GM21515 (cell line): ENCODE results near the gene PRTN3.
"Not testable (repeated sequence)": the region's sequence is repeated elsewhere in the genome, so short reads cannot be mapped to it uniquely, and the experiment has no call there.

Source experiments
- ATAC-seq: cut with Tn5 transposase; IDR thresholded peaks from one replicate; pipeline ENCODE4 v1.9.1; 2021; ENCODE audit not compliant: unreplicated experiment

The PRTN3 gene

DNA sequence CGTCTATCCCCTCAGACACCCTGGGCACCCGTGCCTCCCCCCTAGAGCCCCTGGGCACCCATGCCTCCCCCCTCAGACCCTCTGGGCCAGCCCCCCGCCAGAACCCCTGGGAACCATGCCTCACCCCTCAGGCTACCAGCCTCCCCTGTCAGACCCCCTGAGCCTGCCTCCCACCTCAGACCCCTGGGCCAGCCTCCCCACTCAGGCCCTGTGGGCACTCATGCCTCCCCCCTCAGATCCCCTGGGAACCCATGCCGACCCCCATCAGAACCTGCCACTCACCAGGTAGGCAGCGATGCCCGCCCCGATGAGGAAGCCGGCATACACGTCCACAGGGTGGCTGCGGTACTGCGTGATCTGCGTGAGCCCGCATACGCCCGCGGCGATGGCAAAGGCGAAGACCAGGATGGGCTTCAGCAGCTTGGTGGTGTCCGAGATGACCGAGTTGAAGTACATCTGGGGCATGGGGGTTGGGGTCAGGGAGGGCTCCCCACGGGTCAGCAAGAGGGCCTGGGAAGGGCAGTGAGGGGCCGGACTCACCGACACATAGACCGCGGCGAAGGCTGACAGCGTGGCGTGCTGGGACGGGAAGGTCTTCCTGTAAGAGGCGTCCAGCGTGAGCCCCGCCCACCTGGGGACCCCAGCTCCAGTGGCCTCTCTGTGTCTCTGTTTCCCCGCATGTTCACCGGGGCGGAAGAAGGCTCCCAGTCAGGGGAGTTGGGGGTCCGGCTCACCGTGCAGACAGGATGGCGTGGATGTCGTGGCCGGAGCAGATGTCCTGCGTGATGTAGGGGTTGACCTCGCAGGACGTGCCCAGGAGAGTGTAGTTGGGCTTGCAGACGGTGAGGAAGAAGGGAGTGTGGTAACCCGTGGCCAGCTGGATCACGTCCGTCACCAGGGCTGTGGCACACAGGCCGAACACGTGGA, 26.4 kb upstream of the PRTN3 start:
- ATAC-seq: no peak

DNA sequence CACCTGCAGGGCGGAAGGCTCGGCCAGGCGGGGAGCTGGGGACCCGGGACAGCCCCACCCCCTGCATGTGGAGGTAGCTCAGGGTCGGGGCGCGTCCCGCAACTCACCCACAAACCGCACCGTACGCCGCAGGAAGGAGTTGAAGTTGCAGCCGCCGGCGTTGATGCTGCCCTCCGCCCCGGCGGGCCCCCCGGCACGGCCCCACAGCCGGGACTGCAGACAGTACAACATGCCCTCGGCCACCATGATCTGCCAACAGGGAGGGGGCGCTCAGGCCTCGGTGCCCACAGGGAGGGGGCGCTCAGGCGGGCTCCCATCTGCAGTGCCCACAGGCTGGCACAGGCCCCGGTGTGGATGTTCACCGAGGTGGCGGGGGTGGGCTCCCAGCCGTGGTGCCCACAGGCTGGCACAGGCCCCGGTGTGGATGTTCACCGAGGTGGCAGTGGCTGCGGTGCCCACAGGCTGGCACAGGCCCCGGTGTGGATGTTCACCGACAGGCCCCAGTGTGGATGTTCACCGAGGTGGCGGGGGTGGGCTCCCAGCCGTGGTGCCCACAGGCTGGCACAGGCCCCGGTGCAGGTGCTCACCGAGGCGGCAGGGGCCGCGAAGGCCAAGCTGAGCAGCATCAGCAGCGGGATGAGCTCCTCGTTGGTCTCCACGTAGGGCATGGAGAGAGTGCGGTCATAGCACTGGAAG, 25.6 kb upstream of the PRTN3 start:
- ATAC-seq: no peak

DNA sequence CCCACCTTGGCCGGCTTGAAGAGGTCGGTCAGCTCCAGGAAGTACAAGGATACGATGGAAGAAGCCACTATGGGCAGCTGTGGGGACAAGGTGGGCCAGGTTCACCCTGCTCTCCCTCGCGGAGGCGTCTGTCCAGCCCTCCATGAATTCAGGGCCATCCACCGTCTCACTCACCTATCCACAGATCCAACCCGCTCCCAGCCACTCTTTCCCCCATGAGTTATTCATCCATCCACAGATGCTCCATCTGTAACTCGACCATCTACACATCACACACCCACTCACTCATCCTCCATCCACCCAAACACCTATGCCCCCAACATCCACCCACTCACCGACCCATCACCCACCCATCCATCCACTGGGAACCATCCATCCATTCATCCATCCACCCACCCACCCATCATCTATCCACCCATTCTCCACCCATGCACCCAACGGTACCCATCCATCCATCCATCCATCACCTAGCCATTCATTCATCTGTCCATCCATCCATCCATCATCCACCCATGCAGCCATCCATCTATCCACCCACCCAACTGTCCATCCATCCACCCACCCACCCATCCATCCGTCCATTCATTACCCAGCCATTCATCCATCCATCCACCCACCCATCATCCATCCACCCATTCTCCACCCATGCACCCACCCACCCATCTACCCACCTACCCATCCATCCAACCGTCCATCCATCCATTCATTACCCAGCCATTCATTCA, 24.9 kb upstream of the PRTN3 start:
- no peak for ATAC-seq

DNA sequence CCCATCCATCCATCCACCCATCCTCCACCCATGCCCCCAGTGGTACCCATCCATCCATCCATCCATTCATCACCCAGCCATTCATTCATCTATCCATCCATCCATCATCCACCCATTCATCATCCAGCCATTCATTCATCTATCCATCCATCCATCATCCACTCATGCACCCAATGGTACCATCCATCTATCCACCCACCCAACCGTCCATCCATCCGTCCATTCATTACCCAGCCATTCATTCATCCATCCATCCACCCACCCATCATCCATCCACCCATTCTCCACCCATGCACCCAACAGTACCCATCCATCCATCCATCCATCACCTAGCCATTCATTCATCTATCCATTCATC, 24.3 kb upstream of the PRTN3 start:
- ATAC-seq: no peak

DNA sequence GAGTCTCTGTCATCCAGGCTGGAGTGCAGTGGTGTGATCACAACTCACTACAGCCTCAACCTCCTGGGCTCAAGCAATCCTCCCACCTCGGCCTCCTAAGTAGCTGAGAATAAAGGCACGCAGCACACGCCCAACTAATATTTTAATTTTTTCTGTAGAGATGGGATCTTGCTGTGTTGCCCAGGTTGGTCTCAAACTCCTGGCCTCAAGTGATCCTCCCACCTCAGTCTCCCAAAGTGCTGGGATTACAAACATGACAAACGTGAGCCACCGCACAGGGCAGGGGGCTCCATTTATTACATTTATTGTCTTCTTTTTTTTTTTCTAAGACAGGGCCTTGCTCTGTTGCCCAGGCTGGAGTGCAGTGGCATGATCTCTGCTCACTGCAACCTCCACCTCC, 20.6 kb upstream of the PRTN3 start:
- ATAC-seq: not testable (repeated sequence)

DNA sequence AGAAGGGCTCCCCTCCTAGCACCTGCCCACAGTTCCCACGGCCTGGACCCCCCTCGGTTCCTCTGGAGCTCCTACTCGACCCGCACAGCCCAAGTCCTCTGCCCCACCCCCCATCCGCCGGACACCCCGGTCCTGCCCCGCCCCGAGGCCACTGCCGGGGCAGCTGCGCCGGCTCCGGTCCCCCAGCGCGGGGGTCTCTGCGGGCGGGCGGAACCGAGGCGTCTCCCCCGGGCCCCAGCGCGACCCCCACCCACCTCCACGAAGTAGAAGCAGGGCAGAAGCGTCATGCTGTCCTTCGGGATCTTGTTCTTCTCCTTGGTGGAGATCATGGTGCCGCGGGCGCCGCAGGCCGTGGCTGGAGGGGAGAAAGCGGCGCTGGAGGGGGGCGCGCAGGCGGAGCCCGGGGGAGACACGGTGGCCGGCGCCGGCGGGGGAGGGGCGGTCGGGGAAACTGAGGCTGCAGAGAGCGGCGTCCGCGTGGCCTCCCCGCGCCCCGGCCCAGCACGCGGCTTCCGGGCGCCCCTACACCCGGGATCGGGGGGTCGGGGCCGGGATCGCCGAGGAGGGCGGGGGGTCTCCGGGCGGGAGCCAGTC, 19.5 kb upstream of the PRTN3 start:
- no peak for ATAC-seq

DNA sequence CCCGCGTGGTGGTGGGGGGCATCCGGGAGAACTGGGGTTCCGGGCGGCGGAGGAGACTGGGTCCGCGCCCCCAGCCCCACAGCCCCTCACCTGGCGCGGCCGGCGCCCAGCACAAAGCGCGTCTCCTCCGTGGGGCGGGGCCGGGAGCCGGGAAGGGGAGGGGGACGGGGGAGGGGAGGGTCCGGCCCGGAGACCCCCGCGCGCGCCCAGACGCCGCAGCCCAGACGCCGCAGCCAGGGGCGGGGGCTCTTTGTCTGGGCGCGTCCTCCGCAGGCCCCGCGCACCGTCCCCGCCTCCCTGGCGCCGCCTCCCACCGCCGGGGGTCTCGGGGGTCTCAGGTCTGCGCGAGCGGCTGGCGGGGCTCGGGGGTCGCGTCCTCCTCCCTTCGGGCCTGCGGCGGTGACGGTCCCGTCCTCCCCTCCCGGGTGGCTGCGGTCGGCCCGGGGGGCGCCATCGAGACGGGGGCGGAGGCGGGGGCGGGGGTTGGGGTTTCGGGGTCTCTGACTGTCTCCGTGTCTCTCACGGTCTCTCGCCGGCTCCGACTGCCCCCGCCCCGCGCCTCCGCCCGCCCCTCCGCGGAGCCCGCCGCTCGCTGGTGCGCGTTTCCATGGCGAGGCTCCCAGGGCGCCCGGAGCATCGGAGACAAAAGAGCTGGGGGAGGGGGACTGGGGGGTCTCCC, 18.8 kb upstream of the PRTN3 start, which contains the start of gene PLPPR3:
Gene PLPPR3, minus strand, starts transcription at position 131 of the 679 bp plus-strand sequence. CDS start 396 bp downstream, outside the sequence.
- ATAC-seq: no peak

DNA sequence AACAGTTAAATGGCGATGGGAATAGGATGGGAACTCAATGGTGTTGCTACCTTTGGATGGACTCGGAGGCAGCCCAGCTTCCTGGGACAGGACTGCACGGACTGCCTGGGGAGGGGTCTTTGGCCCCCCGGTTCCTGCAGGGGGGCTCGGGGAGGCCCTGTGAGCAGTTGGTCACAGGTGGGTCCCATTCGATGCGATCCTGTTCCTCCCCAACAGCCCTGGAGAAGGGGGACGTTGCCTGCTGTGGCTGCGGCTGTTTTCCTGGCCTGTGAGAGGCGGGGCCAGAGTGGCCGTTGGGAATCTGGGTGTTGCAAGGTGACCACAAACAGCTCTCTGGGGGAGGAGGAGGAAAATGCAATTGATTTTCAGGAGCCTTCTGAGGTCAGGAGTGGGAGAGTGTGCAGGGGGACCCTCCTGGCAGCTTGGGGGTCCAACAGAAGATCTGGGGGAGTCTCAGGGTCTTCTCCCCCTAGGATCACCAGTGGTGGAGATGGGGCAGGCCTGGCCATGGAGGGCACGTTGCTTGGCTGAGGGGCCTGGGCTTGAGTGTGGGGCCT, 17.2 kb upstream of the PRTN3 start:
- no peak for ATAC-seq

DNA sequence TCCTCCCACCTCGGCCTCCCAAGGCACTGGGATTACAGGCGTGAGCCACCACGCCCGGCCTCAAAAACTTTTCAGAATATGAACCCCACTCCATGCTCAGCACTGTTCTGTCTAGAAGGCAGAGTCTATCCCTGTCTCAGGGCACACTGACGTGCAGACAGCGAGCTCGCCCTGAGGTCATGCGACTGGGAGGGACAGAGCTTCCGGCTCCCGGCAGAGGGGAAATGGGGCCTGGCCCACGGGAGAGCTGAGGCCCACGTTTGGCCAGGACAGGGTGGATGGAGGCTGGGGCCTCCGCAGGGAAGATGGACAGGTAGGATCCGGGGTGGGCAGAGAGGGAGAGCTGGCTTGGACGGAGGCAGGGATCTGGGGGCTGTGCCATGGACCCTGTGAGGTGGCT, 15.9 kb upstream of the PRTN3 start:
- ATAC-seq: no peak

DNA sequence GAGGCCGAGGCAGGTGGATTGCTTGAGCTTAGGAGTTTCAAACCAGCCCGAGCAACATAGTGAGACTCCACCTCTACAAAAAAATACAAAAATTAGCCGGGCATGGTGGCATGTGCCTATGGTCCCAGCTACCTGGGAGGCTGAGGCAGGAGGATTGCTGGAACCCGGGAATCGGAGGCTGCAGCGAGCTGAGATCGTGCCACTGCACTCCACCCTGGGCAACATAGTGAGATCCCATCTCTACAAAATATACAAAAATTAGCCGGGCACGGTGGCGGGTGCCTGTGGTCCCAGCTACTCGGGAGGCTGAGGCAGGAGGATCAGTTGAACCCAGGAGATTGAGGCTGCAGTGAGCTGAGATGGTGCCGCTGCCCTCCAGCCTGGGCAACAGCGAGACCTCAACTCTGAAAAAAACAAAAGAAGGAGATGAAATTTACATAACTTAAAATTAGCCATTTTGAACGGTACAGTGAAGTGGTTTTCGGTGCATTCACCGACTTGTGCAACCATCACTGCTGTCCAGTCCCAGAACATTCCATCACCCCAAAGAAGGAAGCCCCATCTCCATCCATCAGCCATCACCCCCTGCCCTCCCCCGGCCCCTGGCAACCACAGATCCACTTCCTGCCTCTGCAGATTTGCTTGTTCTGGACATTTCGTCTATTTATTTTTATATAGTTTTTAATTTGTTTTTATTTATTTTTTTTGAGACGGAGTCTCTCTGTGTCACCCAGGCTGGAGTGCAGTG, 14.7 kb upstream of the PRTN3 start:
- no peak for ATAC-seq

DNA sequence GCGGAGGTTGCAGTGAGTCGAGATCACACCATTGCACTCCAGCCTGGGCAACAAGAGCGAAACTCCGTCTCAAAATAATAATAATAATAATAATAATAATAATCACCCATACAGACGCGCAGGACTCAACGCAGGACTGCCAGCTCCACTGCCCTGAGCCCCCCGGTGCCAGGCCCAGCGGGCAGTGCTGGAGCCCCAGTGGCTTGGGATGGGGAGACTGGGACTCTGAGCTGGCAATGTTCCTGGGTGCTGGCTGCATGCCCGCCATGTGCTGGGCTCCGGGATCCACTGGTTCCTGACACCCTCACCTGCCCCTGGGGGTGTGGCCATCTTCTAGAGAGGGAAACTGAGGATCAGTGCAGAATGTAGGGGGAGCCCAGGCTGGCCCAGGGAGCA, 13.5 kb upstream of the PRTN3 start:
- no peak for ATAC-seq

DNA sequence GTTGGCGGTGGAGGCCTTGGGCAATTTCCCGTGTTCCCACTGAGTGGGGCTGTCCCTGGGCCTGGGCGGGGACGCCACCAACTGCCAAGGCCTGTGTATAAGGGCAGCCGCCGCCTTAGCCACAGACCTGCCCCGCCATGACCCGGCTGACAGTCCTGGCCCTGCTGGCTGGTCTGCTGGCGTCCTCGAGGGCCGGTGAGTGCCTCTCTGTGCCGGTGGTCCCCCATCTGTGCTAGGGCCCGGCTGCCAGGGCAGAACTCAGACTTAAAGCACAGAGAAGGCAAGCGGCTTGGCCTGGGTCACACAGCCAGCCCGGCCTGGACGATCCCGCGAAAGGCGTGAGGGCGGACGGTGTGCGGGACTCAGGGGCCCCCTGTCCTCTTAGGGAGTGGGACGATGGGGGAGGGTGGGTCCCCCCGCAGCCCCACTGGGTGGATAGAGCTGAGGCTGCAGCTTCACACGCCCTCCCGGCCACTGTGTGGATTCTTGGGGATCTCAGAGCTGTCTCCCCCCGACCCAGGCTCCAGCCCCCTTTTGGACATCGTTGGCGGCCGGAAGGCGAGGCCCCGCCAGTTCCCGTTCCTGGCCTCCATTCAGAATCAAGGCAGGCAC, 13.0 kb upstream of the PRTN3 start, which contains the start of gene AZU1:
Gene AZU1, plus strand, starts transcription at position 128 of the 612 bp plus-strand sequence. Its CDS starts 10 bp downstream, at position 138.
- no peak for ATAC-seq

DNA sequence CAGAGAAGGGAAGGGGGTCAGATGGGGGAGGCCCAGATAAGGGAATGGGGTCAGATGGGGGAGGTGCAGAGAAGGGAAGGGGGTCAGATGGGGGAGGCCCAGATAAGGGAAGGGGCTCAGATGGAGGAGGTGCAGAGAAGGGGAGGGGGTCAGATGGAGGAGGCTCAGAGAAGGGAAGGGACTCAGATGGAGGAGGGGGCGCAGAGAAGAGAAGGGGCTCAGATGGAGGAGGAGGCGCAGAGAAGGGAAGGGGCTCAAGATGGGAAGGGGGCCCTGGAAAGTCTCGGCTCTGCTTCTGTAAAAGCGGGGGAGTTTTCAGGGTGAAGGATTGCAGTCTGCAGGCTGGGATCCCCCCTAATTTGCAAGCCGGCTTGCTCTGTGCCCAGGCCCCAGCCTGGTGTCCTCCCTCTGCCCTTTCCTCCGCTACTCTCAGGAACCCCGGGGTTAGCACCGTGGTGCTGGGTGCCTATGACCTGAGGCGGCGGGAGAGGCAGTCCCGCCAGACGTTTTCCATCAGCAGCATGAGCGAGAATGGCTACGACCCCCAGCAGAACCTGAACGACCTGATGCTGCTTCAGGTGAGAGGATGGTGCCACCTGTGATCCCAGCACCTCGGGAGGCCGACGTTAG, 11.6 kb upstream of the PRTN3 start:
- no peak for ATAC-seq

DNA sequence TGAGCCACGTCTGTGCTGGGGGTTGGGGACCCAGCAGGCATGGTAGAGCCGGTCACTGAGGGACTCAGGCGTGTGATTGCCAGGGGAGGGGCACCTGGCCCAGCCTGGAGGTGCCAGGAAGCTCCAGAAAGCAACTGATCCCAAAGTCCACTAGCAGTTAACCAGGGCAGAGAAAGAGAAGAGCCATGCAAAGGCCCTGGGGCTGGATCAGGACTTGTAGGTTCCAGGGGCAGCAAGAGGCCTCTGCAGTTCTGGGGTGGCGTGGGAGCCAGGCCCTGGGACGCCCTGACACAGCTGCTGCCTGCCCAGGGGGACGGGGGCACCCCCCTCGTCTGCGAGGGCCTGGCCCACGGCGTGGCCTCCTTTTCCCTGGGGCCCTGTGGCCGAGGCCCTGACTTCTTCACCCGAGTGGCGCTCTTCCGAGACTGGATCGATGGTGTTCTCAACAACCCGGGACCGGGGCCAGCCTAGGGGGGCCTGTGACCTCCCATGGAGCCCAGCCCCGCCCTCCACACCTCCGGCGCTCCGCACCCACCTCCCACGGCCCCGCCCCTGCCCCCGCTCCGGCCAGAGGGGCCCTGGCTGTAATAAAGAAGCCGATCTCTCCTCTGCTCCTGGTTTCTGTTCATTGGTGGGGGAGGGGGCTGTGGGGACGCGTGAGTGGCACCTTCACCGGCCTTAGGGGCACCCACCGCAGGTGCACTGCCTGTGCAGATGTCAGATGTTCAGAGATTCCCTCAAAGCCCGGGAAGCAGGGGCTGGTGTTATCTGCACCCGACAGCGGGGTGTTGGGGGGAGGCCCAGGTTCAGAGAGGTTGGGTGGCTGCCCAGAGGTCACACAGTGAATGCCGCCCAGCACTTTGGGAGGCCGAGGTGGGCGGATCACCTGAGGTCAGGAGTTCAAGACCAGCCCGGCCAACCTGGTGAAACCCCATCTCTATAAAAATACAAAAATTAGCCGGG, 9.1 kb upstream of the PRTN3 start:
- no peak for ATAC-seq

DNA sequence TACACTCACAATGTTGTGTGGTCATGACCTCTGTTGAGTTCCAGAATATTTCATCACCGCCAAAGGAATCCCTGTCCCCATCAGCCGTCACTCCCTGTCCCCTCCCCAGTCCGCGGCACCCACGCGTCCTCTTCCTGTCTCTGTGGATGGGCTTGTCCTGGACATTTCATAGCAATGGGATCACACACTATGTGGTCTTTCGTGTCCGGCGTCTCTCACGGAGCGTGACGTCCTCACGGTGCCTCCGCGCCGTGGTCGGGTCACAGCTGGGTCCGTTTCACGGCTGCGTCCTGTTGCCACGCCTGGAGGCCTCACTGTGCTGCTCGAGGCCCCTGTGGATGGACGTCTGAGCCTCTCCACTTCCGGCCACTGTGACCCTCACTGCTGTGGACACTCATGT, 6.6 kb upstream of the PRTN3 start:
- no peak for ATAC-seq

DNA sequence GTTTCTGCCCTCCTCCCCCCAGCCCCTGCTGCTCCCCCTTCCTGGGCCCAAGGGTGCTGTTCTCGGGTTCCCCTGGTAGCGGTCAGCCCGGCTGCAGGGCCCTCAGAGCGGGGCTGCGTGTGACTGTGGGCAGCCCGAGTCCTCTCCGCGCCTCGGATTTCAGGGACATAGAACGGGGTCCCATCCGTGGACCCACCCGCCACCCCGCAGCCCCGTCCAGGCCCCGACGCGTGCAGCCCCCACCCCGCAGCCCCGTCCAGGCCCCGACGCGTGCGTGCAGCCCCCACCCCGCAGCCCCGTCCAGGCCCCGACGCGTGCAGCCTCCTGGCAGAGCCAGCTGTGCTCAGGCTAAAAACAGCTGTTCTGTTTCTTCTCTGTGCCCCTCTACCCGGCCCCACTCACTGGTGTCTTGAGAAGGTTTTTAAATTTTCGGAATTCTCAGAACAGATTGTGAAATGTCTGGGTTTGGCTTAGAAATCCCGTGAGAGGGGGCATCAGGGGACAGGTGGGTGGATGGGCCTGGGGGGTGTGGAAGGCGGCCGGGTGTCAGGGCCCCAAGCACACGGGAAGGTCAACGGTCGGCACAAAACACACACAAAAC, 5.5 kb upstream of the PRTN3 start:
- no peak for ATAC-seq

DNA sequence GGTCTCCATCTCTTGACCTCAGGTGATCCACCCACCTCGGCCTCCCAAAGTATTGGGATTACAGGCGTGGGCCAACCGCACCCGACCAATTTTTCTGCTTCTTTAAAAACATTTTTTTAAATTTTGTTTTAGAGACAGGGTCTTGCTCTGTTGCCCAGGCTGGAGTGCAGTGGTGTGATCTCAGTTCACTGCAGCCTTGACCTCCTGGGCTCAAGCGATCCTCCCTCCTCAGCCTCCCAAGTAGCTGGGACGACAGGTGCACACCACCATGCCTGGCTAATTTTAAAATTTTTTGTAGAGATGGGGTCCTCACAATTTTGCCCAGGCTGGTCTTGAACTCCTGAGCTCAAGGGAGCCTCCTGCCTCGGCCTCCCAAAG, 2.0 kb downstream of the PRTN3 start:
- not testable (repeated sequence) for ATAC-seq
